Progenitor cell of endocrine pancreas (in vitro differentiated cells): ENCODE results near the gene ABCF2. TPM values are rescaled to one million over a fixed set of nuclear protein-coding genes. Genes with fewer than 3 reads are reported as not detected.

Experiments
- DNase-seq: peaks from one replicate; pipeline ENCODE4 v3.0.0; 2021; ENCODE audit warnings: low spot score; ENCODE audit not compliant: unreplicated experiment
- H3K27ac Mint-ChIP-seq: 2 replicates; pipeline ENCODE4 v1.8.0; 2021; ENCODE audit warnings: mild to moderate bottlenecking, moderate library complexity, mixed read lengths
- H3K27me3 Mint-ChIP-seq: 2 replicates; pipeline ENCODE4 v1.8.0; 2021; ENCODE audit warnings: mixed read lengths
- H3K36me3 Mint-ChIP-seq: 2 replicates; pipeline ENCODE4 v1.8.0; 2022; ENCODE audit warnings: mixed read lengths; ENCODE audit not compliant: insufficient read depth
- H3K4me1 Mint-ChIP-seq: 2 replicates; pipeline ENCODE4 v1.8.0; 2021; ENCODE audit warnings: low read depth, mixed read lengths
- H3K4me3 Mint-ChIP-seq: 2 replicates; pipeline ENCODE4 v1.8.0; 2021; ENCODE audit warnings: low read depth, mild to moderate bottlenecking, moderate library complexity, mixed read lengths
- H3K9me3 Mint-ChIP-seq: 2 replicates; pipeline ENCODE4 v1.8.0; 2021; ENCODE audit warnings: low read depth, mixed read lengths
- total RNA-seq: library from RNA; stranded (reverse); gene quantifications from 2 replicates; pipeline ENCODE4 v1.2.1, GENCODE V29; 2021
- TF ChIP-seq, protein P1 (sequence below): fragments of 200-600 bp; sonication (generic); IDR thresholded peaks from one replicate; pipeline ENCODE4 v1.5.0; 2021; ENCODE audit warnings: antibody characterized with exemption, mild to moderate bottlenecking; ENCODE audit not compliant: unreplicated experiment

ABCF2 gene
- total RNA-seq, 1 donor from 2014 or later: 55.1 TPM

DNA sequence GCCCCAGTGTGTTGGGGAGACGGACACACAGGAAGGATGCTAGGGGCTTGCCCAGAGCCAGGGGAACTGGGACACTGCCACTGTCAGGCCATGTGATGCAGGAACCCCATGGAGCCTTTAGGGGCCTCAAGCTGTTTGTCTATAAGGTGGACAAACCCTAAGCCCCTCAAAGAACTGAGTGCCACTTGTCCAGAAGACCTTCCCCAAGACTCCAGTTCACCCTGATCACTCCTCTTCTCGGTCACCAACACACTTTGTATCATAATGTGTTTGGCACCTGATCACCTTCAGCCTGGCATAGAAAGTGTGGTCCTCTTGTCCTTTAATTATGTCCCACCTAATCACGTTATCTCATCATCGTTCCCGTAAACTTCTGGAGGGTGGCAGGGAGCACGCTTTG is 17.4 kb downstream of the ABCF2 start:
- Mint-ChIP-seq H3K4me3 (no peak overlapping the region), H3K9me3 (no peaks in the 10 kb centered on the region), H3K27ac (no peak overlapping the region), H3K36me3 (peaks cover 2% of the 10 kb centered on the region), H3K4me1 (peaks cover 2% of the 10 kb centered on the region), H3K27me3 (peaks cover 39% of the 10 kb centered on the region)
- TF ChIP-seq, protein P1, sequence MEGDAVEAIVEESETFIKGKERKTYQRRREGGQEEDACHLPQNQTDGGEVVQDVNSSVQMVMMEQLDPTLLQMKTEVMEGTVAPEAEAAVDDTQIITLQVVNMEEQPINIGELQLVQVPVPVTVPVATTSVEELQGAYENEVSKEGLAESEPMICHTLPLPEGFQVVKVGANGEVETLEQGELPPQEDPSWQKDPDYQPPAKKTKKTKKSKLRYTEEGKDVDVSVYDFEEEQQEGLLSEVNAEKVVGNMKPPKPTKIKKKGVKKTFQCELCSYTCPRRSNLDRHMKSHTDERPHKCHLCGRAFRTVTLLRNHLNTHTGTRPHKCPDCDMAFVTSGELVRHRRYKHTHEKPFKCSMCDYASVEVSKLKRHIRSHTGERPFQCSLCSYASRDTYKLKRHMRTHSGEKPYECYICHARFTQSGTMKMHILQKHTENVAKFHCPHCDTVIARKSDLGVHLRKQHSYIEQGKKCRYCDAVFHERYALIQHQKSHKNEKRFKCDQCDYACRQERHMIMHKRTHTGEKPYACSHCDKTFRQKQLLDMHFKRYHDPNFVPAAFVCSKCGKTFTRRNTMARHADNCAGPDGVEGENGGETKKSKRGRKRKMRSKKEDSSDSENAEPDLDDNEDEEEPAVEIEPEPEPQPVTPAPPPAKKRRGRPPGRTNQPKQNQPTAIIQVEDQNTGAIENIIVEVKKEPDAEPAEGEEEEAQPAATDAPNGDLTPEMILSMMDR: no peak
- DNase-seq: no peak

DNA sequence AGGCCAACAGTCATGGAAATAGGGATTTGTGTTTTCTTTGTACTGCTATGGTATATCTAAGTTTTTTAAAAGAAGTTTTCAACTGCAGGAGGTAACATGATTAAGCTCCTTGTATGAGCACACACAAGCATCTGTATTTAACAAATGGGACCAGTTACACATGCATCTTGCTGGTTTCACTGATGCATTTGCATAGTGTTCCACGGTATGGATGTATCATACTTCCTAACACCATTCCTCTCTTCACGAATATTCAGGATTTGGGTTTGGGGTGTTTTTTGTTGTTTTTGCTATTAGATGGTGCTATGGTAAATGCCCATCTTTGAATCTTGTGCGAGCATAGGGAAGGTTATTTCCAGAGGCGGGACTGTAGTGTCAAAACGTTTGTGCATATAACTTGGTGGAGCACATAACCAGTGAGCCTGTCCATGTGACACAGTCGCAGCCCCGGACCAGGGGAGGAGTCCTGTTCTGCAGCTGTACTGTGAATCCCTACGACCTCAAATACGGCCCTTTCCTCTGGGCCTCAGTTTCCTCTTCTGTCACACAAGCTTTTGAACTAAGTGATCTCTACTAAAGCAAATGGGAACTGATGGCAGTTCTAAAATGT is 18.6 kb downstream of the ABCF2 start:
- H3K9me3 Mint-ChIP-seq: no peaks in the 10 kb centered on the region
- no peak for DNase-seq
- H3K36me3 Mint-ChIP-seq: peaks cover 2% of the 10 kb centered on the region
- H3K4me1 Mint-ChIP-seq: peaks cover 2% of the 10 kb centered on the region
- TF ChIP-seq, protein P1: no peak
- H3K4me3 Mint-ChIP-seq: no peak overlapping the region
- H3K27ac Mint-ChIP-seq: no peak overlapping the region
- peaks cover 48% of the 10 kb centered on the region for H3K27me3 Mint-ChIP-seq

DNA sequence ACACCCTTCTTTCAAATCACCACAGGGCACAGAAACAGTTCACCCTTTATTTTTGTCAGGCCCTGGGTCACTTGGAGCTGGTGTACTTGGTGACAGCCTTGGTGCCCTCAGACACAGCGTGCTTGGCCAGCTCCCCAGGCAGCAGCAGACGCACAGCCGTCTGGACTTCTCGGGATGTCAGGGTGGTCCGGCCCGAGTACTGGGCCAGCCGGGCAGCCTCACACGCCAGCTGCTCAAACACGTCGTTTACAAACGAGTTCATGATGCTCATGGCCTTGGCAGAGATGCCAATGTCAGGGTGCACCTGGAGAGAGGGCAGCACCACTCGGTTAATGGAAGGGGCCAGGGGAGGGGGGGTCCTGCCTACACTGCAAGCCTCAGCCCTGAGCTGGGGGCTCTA is 19.2 kb downstream of the ABCF2 start:
- Mint-ChIP-seq H3K4me1 (peaks cover 2% of the 10 kb centered on the region), H3K9me3 (no peaks in the 10 kb centered on the region), H3K4me3 (no peak overlapping the region), H3K36me3 (peaks cover 2% of the 10 kb centered on the region), H3K27me3 (peaks cover 53% of the 10 kb centered on the region), H3K27ac (no peak overlapping the region)
- TF ChIP-seq, protein P1: no peak
- no peak for DNase-seq

DNA sequence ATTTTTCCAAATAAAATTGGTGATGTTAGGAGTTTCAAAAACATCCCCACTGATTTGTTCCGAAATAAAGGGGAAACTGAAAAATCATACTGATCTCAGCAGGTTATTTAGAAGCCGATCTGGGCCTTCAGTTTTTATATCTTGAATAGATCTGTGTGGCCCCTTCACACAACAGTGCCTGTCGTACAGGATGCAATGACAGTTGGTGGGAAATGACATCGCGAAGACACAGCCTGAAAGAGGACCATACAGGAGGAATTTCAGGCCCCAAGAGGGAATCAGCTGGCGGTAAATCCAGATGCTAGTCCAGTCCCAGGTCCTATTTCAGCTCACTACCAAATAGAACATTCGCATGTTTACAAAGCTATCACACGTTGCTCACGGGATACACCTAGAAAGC is 19.7 kb downstream of the ABCF2 start:
- Mint-ChIP-seq H3K9me3 (no peaks in the 10 kb centered on the region), H3K4me1 (peaks cover 2% of the 10 kb centered on the region), H3K4me3 (no peak overlapping the region), H3K36me3 (peaks cover 2% of the 10 kb centered on the region), H3K27me3 (peaks cover 55% of the 10 kb centered on the region), H3K27ac (peak overlapping the region; percentile 69)
- TF ChIP-seq, protein P1: no peak
- no peak for DNase-seq

DNA sequence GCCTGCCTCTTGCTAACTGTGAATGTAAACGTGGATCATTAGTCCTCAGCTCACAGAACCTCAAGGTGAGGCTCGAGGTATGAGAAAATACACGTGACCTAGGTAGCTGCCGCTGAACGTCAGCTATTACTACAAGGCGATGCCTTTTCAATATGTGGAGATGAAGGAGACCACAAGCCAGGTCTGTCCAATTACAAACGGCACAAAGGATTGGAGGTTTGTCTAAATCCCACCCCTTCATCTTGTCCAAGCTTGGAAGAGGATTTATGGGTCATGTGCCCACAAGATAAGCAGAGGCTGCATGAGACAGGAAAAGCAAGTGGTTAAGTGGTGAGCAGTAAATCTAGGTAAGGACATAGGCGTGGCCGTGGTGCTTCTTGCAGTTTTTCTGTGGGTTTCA is 20.1 kb downstream of the ABCF2 start:
- H3K36me3 Mint-ChIP-seq: peaks cover 1% of the 10 kb centered on the region
- no peak for DNase-seq
- no peak overlapping the region for H3K27ac Mint-ChIP-seq
- H3K4me3 Mint-ChIP-seq: no peak overlapping the region
- H3K27me3 Mint-ChIP-seq: peaks cover 59% of the 10 kb centered on the region
- H3K9me3 Mint-ChIP-seq: no peaks in the 10 kb centered on the region
- peaks cover 2% of the 10 kb centered on the region for H3K4me1 Mint-ChIP-seq
- TF ChIP-seq, protein P1: no peak
